HG03342 (cell line): ENCODE results near the gene COL2A1.

Experiments
- ATAC-seq: cut with Tn5 transposase; IDR thresholded peaks from one replicate; pipeline ENCODE4 v1.9.1; 2021; ENCODE audit warnings: mild to moderate bottlenecking, moderate library complexity; ENCODE audit not compliant: unreplicated experiment

COL2A1 gene

GRCh38 chr12:48015954-48016353, 11.7 kb upstream of the COL2A1 start:
- ATAC-seq = no peak

GRCh38 chr12:48015129-48015528, 10.9 kb upstream of the COL2A1 start:
- ATAC-seq = no peak

GRCh38 chr12:48013287-48013686, 9.0 kb upstream of the COL2A1 start:
- no peak for ATAC-seq

DNA sequence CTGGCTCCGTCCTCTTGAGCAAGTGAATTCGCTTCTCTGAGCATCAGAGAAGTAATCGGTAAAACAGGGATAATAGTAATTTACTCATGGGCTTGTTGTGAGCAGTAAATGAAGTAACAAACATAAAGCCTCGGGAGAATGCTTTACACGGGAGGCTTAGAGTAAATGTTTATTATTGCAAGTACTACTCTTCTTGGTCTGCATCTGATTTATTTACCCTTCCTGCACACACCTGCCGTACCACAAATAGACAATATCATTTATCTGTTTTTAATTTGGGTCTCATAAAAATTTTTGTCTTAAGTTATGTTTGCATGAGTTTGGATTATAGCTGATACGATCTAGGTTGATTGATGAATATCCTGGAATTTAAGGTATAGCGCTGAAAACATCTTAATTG, 7.8 kb upstream of the COL2A1 start:
- ATAC-seq = no peak

- ATAC-seq = no peak
Measured at GRCh38 chr12:48010366-48010970, 6.2 kb upstream of the COL2A1 start.

DNA sequence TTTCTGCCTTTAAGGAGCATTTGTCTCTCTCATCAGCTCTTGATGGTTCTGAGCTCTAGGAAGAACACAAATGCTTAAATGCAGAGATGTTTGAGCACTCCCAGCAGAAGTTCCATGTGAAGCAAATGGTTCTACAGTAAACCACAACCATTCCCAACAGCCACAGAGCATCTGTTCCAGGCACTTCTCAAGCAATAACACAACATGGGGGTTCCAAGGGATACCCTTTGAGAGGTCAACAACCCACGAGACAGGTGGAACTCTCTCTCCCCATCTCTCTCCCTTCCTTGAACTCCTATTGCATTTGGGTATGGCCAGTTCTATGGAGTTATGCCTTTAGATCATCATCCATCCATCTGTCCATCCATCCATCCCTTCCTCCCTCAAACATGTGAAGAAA, 5.2 kb upstream of the COL2A1 start:
- no peak for ATAC-seq

- no peak for ATAC-seq
Measured at GRCh38 chr12:48008950-48009349, 4.7 kb upstream of the COL2A1 start.

DNA sequence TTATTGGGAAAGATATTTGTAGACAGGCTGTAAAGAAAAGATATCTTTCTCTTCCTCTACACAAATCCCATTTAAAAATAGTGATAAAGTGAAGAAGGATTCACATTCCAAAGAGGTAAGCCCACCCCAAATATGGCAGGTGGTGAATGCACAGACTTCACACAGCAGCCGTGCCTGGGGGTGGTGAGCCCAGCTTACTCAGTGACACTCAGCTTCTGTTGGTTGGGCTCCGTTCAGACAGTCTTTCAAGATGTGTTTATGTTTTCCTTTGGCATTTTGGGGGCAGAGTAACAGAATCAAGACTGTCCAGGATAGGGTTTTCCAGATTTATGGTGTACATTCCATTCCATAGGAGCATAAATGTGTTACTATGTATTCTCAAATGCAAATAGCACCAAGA, 4.1 kb upstream of the COL2A1 start:
- ATAC-seq = no peak

DNA sequence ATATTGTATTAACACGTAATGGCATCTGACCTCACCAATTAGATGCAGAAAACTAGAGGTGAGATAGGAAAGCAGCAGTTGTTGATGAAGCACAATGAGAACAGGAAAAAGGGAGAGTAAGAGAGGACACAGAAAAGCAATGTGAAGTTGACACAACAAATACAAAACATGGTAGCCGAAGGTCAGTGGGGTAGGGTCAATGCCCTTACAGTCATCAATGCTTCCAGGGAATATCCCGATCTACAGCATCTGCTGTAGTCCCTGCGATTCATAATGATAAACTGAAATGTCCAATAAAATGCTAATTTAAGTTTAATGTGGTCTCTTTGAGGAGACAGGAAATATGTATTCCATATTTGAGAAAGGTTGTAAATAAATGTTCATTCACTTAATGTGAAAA, 2.9 kb upstream of the COL2A1 start:
- no peak for ATAC-seq

GRCh38 chr12:48005750-48006021, 1.4 kb upstream of the COL2A1 start:
- no peak for ATAC-seq

- no peak for ATAC-seq
Measured at GRCh38 chr12:48005001-48005749, 899 bp upstream of the COL2A1 start.

DNA sequence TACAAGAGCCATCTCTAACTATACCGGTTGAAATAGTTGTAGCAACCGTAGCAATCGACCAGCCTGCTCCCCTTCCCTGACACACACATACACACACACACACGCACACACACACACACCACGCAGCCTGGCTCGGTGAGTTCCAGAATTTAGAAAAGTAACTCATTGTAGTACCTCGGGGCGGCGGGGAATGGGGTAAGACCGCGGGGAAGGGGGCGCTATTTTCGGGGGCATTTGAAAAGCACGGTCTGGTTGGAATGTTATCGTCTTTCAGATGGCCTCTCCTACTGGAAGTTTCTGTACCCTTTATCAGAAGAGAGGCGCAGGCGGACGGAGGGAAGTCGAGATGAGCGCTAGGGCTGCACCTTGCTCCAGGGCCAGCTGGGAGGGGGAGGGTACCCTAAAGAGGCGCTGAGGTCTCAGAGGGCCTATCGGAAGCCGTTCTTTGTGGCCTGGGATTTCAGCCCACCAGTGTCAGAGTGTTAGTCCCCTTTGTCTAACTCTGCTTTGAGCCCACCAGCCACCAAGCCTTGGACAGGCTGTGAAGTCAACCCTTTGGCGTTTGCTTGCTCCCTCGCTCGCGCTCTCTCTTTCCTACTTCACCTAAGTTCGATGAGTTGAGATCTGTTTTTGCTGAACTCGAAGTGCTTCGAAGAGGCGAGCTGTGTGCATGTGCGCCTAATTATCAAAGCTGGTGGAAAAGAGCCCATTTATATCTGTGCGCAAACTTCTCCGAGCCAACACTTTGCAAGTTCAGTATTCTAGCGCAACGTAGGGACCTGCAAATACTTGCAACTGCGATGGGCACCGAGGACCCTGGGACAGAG, 837 bp downstream of the COL2A1 start:
- no peak for ATAC-seq

DNA sequence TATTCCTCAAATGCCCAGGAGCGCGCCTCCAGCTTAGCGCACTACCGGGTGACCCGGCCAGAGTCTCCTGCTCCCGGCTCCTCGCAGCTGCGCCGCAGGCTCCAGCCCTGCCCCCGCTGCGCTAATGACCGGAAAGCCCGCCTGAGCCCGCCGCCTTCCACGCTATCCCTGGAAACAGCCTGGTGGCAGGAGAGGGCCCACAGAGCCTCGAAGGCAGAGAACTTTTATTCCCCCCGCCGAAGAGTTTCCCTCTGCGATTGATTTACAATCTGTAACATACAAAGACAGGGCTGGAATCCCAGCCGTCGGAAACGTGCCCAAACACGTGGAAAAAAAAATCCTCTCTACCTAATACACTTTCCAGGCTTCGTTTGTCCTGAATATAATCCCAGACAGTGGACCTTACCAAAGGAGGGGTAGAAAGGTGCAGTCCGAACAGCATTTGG, 1.5 kb downstream of the COL2A1 start:
- no peak for ATAC-seq

GRCh38 chr12:48002414-48002730, 1.9 kb downstream of the COL2A1 start:
- no peak for ATAC-seq

DNA sequence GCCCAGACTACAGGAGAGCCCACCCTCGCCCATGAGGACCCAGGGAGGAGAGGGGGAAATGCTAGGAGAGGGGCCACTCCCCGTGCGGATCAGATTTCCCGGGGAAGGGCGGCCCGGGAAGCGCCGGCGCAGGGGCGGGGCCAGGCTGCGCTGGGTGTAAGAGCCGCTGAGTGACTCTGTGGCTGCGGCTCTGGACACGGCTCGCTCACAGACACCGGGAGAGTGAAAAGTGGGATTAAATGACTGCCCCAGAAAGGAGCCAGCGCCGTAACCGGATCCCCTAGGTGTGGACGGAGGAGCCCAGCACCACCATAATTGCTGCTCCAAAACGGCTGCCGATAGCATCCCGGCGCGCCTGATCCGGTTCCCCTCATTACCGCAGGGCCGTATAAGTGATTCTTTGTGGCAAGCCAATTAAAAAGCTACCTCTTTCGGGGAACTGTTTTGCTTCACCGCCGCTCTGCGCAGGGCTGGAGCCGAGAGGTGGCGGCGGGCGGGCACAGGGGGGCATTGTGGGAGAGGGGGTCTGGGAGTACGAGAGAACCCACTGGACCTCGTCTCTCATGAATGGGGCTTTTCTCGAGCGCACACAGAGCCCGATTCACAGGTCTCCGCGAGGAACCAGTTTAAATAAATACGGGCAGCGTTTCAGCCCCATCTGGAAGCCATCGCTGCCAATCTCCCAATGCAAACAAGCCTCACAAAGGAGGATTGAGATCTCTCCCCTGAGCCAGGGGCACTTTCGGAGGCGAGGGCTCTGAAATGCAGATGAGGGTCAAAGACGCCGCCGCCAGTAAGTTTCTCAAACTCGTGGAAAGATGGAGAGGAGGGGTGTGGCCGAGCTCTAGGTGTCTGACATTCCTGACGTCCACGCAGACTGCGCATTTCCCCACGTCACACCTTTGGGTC, 2.5 kb downstream of the COL2A1 start:
- no peak for ATAC-seq

DNA sequence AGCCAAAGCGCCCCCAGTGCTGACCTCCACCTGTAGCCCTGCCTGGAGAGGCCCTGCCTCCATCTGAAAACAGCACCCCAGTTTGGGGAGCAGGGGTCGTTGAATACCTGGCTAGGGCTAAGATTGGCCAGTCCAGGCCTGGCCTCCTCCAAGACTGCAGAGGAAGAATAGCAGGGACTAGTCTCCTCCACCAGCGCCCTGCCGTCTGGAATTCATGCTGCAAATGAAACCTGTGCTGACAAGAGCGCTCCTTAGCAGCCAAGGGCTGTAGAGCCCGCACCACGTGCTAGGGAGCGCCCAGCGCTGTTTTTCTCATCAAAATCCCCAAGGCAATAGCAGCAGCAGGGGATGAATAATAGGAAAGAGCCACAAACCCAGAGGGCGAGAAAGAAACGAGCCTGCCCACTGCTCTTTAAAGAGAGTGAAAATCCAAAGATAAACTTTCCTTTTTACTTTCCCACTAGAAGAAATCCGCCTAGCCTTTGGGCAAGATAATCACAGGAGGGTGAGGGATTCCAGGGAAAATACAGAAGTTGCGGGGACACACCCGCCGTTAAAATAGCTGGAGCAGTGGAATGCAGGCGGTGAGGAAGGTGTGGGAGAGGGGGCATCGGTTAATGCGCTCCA, 3.3 kb downstream of the COL2A1 start:
- ATAC-seq = no peak

DNA sequence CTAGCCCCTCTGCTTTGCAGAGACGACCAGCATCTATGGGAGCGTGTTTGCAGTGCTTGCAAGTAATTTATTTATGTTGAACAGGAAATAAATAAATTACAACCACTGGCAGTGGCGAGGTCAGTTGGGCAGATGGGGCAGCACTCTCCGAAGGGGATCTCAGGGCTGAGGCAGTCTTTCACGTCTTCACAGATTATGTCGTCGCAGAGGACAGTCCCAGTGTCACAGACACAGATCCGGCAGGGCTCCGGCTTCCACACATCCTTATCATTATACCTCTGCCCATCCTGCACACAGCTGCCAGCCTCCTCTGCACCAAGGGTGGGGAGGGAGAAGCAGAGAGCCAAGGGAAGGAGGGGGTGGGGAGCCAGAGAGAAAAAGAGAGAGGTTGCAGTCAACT, 4.5 kb downstream of the COL2A1 start:
- ATAC-seq = no peak

GRCh38 chr12:47997321-47997720, 7.0 kb downstream of the COL2A1 start:
- no peak for ATAC-seq

GRCh38 chr12:47995981-47996401, 8.3 kb downstream of the COL2A1 start:
- no peak for ATAC-seq

GRCh38 chr12:47993491-47993890, 10.8 kb downstream of the COL2A1 start:
- no peak for ATAC-seq

DNA sequence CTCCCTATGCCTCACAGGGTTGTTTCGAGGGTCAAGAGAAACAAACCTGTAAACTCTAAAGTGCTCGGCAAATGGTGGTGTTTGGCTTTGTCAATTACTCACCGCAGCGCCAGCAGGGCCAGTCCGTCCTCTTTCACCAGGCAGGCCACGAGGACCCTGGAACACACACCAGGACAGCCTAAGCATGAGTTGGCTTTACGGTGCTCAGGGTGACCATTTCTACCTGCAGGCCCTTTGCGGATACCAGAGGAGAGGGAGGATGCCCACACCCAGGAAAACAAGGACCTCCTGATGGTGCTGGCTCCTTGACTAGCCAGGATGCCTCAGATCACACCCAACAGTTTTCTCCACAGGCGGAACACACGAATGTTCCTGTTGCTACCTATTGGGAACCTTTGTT, 11.5 kb downstream of the COL2A1 start:
- no peak for ATAC-seq
